ENCODE results near the gene BRSK1. TPM values are rescaled to one million over a fixed set of nuclear protein-coding genes. Genes with fewer than 3 reads are reported as not detected.
A peak's percentile ranks its signal among the peaks of the same experiment; 100 is the strongest.

BRSK1 gene
- total and polyA plus RNA-seq, 2 of the 8 experiments (the other 6 are each of a cell fraction or from before 2014, with no cell fraction given) = 27.6 to 32.7 TPM

- H3K9ac ChIP-seq (replicated peaks in 1 of 4; ENCODE audit: extremely low read depth in 1 of 4, low read depth in 3 of 4, low read length in 3 of 4) = no peak overlapping the region
- no peak overlapping the region for H4K91ac ChIP-seq (replicated peaks; ENCODE audit: insufficient read length, low read length)
- FAIRE-seq (no peak), DNase-seq (ENCODE audit: low read depth in 1 of 2, low spot score in 2 of 2) (no peak)
- H3K4me1 ChIP-seq (replicated peaks in 1 of 4; ENCODE audit: control insufficient read depth in 3 of 4, insufficient read depth in 4 of 4, low read length in 3 of 4) = no peaks in the 10 kb centered on the region
- no peaks in the 10 kb centered on the region for H3K79me2 ChIP-seq (ENCODE audit: control insufficient read depth in 1 of 2, insufficient read depth in 2 of 2, low read length in 2 of 2)
- H3K4ac ChIP-seq (replicated peaks; ENCODE audit: insufficient read length, low read depth, low read length) = no peak overlapping the region
- H2BK12ac ChIP-seq (ENCODE audit: low read depth, low read length) = no peak overlapping the region
- CTCF ChIA-PET (ENCODE audit: partially characterized antibody) = interaction anchor here (1.6 to 5.1 kb wide), 4 partner anchors 12 to 103 kb away, joined by 4 to 33 read pairs (median 9); no protein-coding TSS in a partner anchor
- H4K5ac ChIP-seq (ENCODE audit: insufficient read length, low read depth, low read length) = no peak overlapping the region
- H3K56ac ChIP-seq (replicated peaks; ENCODE audit: insufficient read length, low read depth, low read length) = no peak overlapping the region
- no peaks in the 10 kb centered on the region for H3K27me3 ChIP-seq (replicated peaks in 1 of 4; ENCODE audit: control insufficient read depth in 3 of 4, extremely low read depth in 1 of 4, insufficient read depth in 3 of 4, low read length in 3 of 4)
- H2BK5ac ChIP-seq (ENCODE audit: low read depth, low read length) = no peak overlapping the region
- no peak overlapping the region for H2AK5ac ChIP-seq (ENCODE audit: low read depth, low read length)
- no peak overlapping the region for H2BK20ac ChIP-seq (ENCODE audit: low read length)
- H3K18ac ChIP-seq (ENCODE audit: extremely low read depth, low read length) = no peak overlapping the region
- no peaks in the 10 kb centered on the region for H3K9me3 ChIP-seq (ENCODE audit: insufficient read depth in 2 of 2, low read depth in 1 of 2, low read length in 1 of 2)
- no peak overlapping the region for H3K4me3 ChIP-seq (ENCODE audit: extremely low read depth in 1 of 4, insufficient read depth in 2 of 4, low read depth in 3 of 4, low read length in 4 of 4)
- H2BK15ac ChIP-seq (ENCODE audit: low read length) = no peak overlapping the region
- no peak overlapping the region for H3K27ac ChIP-seq (ENCODE audit: low read depth, low read length)
- no peak overlapping the region for H2BK120ac ChIP-seq (replicated peaks; ENCODE audit: low read depth, low read length)
- 80% methylated on average over 8 of the region's 8 CpGs; no CpG with 5 or more reads in 1 of the 2 experiments for WGBS, 2 experiments (ENCODE audit: extremely low coverage in 1 of 2, insufficient coverage in 1 of 2, insufficient read length in 1 of 2, insufficient replicate concordance in 2 of 2, low coverage in 1 of 2, low lambda C conversion rate in 2 of 2, missing lambda C conversion rate in 1 of 2)
- H2AFZ ChIP-seq (ENCODE audit: low read length) = no peak overlapping the region
- H3K23me2 ChIP-seq (ENCODE audit: low read depth, low read length) = no peaks in the 10 kb centered on the region
- no peak overlapping the region for H3K14ac ChIP-seq (ENCODE audit: insufficient read length)
- 0 out of 3 replicates have a peak, but pooled peaks of 1 of the 2 experiments have one; percentile 29 for TF ChIP-seq POLR2A (IDR thresholded peaks at IDR 0.05; ENCODE audit: control extremely low read depth in 1 of 2, low read depth in 2 of 2, low read length in 2 of 2)
- no peak for TF ChIP-seq KDM4A (IDR thresholded peaks at IDR 0.05; ENCODE audit: low read depth, low read length, severe bottlenecking)
- no peaks in the 10 kb centered on the region for H4K20me1 ChIP-seq (replicated peaks in 1 of 2; ENCODE audit: control insufficient read depth in 1 of 2, insufficient read depth in 2 of 2, low read length in 2 of 2)
- H4K8ac ChIP-seq (ENCODE audit: extremely low read depth, insufficient read depth, low read length) = no peak overlapping the region
- peaks cover 5 to 11% (median 7%) of the 10 kb centered on the region in 4 experiments for H3K36me3 ChIP-seq (ENCODE audit: control insufficient read depth in 2 of 4, insufficient read depth in 4 of 4, low read length in 3 of 4)
- H3K79me1 ChIP-seq (ENCODE audit: low read depth, low read length) = no peaks in the 10 kb centered on the region
- H3K4me2 ChIP-seq (ENCODE audit: insufficient read depth in 1 of 2, low read depth in 2 of 2, low read length in 2 of 2) = no peak overlapping the region
- H3K23ac ChIP-seq (ENCODE audit: insufficient read length) = no peak overlapping the region
- POLR2A ChIA-PET (ENCODE audit: partially characterized antibody) = interaction anchor here (1.0 to 3.1 kb wide), 10 partner anchors 7 to 86 kb away, joined by 3 to 23 read pairs (median 4); partner anchors contain the start of genes KMT5C and RPL28
These were observed 30.6 kb downstream of the BRSK1 start for GRCh38 chr19:55314396-55314795.
